Activated naive CD8-positive, alpha-beta T cell treated with anti-CD3 and anti-CD28 coated beads, Interleukin-2, amount 50 U/mL, for 24 hours (primary cell): ENCODE measurements around the gene MTOR.

Experiments used
- ATAC-seq: fragments of 150-1000 bp; cut with Tn5 transposase; one replicate; pipeline ENCODE4 v1.10.0; 2021
- DNase-seq: peaks from one replicate; pipeline ENCODE4 v3.0.0; 2021
- H3K27ac Mint-ChIP-seq: one replicate; pipeline ENCODE4 v1.8.0; 2021; ENCODE audit warnings: mild to moderate bottlenecking, mixed read lengths
- H3K27me3 Mint-ChIP-seq: one replicate; pipeline ENCODE4 v1.8.0; 2021; ENCODE audit warnings: mixed read lengths
- H3K36me3 Mint-ChIP-seq: one replicate; pipeline ENCODE4 v1.8.0; 2021; ENCODE audit warnings: low read depth, mixed read lengths
- H3K4me1 Mint-ChIP-seq: one replicate; pipeline ENCODE4 v1.8.0; 2021; ENCODE audit warnings: mixed read lengths
- H3K4me3 Mint-ChIP-seq: one replicate; pipeline ENCODE4 v1.8.0; 2021; ENCODE audit warnings: mild to moderate bottlenecking, moderate library complexity, mixed read lengths
- H3K9me3 Mint-ChIP-seq: one replicate; pipeline ENCODE4 v1.8.0; 2021; ENCODE audit warnings: mixed read lengths

The MTOR gene

GRCh38 chr1:11059155-11059967, 203.0 kb downstream of the MTOR start:
- Mint-ChIP-seq H3K4me1 (peaks cover 60% of the 10 kb centered on the region), H3K36me3 (peaks cover 50% of the 10 kb centered on the region), H3K4me3 (peak overlapping the region; percentile 95), H3K27me3 (no peaks in the 10 kb centered on the region), H3K27ac (peak overlapping the region; percentile 95), H3K9me3 (no peaks in the 10 kb centered on the region)
- DNase-seq (no peak), ATAC-seq (peak; percentile 0)

GRCh38 chr1:11058595-11059154, 203.7 kb downstream of the MTOR start:
- peak overlapping the region; percentile 95 for H3K4me3 Mint-ChIP-seq
- H3K27ac Mint-ChIP-seq = peak overlapping the region; percentile 95
- peaks cover 56% of the 10 kb centered on the region for H3K4me1 Mint-ChIP-seq
- no peaks in the 10 kb centered on the region for H3K27me3 Mint-ChIP-seq
- ATAC-seq (no peak), DNase-seq (no peak)
- no peaks in the 10 kb centered on the region for H3K9me3 Mint-ChIP-seq
- H3K36me3 Mint-ChIP-seq = peaks cover 51% of the 10 kb centered on the region

- Mint-ChIP-seq H3K4me1 (peaks cover 50% of the 10 kb centered on the region), H3K27me3 (no peaks in the 10 kb centered on the region), H3K4me3 (peak overlapping the region; percentile 95), H3K27ac (peak overlapping the region; percentile 95), H3K9me3 (no peaks in the 10 kb centered on the region), H3K36me3 (peaks cover 45% of the 10 kb centered on the region)
- no peak for DNase-seq
- ATAC-seq = no peak
These were observed 204.3 kb downstream of the MTOR start for GRCh38 chr1:11058026-11058425.

- Mint-ChIP-seq H3K36me3 (peaks cover 41% of the 10 kb centered on the region), H3K4me1 (peaks cover 47% of the 10 kb centered on the region), H3K9me3 (no peaks in the 10 kb centered on the region), H3K27me3 (no peaks in the 10 kb centered on the region), H3K27ac (peak overlapping the region; percentile 95), H3K4me3 (peak overlapping the region; percentile 95)
- ATAC-seq = no peak
- no peak for DNase-seq
These were observed 204.9 kb downstream of the MTOR start for GRCh38 chr1:11057477-11057876.
